GM04503 (cell line): ENCODE measurements around the gene SPTB.

ENCODE experiments used
- DNase-seq: peaks from one replicate; pipeline ENCODE4 v3.0.0-alpha.2; 2012; ENCODE audit warnings: low read depth

Gene SPTB

DNA sequence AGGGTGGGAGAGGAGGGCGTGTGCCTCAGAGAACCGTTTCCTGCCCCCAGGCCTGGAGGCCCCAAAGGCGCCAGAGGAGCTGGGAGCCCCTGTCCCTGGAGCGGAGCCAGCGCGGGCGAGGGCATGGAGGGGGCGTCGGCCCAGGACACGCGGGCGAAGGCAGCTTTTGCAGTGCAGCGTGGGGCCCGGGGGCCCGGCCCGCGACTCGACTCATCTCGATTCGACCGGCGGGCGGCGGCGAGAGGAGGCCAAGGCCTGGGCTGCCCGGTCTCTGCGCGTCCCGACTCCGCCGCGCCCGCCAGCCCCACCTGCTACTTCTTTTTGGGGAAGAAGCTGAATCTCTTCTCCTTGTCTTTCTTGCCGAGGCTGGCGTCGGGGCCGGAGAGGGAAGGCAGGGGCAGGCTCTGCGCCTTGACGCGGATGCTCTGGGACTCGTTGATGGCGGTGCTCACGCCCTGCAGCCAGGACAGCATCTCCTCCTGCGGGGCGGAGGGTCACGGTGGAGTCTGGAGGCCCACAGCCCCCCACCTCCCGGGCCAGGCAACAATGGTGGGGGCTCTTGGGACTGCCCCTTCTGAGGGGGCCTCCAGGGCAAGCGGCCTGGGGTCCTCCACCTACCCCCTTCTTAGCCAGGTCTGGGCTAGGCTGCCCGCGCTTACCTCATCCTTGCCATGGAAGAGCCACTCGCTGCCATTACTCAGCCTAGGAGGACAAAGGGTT lies 130.6 kb downstream of the SPTB start:
- DNase-seq = no peak

DNA sequence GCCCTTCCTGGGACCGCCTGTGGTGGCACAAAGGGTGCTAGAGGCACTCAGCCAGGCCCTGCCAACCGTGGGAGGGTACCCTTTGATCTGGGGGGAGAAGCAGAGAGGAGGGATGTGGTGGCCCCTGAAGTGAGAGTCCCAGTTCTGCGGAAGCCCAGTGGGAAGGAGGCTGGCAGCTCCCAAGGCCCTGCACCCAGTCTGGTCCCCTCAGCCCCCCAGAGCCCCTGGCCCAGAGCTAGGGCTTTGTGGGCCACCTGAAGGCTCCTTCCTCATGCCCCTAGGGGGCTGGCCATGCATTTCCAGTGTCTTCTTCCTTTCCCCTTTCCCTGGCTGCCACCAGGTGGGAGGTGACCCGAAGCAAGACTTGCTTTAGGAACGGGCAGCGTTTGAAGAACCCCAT lies 131.2 kb downstream of the SPTB start:
- no peak for DNase-seq

DNA sequence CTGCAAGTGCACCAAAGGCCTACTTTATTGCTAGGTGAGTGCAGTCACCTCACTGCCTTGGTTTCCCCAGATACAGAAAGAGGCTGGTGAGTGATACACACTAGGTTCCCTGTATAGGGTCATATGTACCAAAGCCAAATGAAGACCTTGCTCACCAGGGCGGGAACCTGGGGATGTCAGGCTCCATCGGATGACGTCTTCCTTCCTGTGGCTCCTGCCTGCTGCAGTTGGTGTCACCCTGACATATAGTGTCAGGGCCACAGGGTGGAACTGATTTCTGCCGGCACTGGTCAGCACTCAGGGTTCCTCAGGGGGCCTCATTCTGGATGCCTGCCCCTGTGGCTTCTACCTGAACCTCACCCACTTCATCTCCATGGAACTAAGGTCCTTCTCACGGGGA lies 132.4 kb downstream of the SPTB start:
- DNase-seq = no peak

DNA sequence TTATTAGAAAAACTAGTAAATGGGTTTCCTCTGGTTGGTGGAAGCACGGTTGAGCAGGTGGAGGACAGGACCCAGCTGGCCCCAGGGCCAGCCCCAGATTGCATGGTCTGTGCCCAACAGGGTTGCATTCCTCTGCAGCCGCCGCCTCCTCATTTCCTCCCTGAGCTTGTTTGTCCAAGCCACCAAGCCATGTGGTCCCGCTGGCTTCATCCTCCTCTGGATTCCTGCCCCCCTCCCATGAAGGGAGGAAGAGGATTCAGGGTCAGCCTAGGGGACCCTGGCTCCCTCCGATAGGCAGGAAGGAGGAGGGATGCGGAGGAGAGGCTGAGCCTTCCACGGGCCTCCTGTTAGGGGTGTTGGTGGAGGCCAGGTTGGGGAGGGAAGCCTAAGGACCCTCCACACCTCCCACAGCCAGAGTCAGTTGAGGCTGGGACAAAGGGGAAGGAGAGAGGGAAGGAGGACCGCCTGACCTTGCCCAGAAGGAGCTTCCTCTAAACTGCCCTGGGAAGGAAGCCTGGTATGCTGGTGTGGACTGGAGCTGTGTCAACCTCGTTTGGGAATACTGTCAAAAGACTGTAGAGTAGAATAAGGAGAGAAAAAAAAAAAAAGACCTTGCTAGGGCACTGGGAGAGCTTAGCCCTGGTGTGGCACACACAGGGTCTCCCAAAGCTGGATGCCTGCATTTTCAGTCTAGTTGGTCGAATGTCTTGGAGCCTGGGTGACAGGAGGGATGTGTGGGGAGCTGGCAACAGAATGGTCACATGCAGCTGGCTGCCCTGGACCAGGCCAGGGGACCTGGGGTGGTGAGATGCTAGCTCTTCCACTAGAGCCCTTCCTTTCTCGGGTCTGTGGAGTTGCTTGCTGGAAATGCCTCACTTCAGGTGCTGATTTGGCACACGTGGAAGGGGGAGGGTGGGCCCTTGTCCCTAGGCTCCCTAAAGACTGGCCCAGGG lies 133.1 kb downstream of the SPTB start:
- no peak for DNase-seq

DNA sequence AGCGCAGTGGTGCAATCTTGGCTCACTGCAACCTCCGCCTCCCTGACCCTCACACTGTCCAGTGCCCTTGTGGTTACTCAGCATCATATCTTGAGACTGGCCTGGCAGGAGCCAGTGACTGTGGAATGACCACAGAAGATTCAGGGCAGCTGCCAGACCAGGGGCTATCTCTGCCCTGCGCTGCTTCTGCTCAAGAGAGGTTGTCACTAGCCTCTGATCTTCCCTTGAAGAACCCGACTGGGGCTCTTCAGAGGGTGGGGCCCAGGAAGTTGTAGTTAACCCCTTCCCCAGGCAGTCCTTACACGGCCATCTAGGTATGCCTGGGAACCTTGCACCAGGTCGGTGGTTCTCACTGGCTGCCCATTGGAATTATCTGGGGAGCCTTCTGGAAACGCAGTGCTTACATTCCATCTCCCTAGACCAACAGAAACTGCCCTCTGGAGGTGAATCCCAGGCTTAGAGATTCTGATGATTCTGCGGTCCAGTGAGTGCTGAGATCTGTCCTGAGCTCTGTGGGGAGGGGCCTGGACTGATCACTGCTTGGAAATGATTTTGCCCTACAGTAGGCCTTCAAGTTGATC lies 134.1 kb downstream of the SPTB start:
- no peak for DNase-seq

DNA sequence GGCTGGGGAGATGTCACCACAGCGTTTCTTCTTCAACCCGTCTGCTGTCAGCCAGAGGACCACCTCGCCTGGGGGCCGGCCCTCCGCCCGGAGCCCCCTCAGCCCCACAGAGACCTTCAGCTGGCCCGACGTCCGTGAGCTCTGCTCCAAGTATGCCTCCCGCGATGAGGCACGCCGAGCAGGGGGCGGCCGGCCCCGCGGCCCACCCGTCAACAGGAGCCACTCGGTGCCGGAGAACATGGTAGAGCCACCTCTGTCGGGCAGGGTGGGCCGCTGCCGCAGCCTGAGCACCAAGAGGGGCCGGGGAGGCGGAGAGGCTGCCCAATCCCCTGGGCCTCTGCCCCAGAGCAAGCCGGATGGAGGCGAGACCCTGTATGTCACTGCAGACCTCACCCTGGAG lies 136.6 kb downstream of the SPTB start:
- DNase-seq = no peak

DNA sequence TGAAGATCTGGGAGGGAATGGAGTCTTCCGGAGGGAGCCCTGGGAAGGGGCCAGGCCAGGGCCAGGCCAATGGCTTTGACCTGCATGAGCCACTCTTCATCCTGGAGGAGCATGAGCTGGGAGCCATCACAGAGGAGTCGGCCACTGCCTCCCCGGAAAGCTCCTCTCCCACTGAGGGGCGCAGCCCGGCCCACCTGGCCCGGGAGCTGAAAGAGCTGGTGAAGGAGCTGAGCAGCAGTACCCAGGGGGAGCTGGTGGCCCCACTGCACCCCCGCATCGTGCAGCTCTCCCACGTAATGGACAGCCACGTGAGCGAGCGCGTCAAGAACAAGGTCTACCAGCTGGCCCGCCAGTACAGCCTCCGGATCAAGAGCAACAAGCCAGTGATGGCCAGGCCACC lies 137.7 kb downstream of the SPTB start:
- DNase-seq = no peak

DNA sequence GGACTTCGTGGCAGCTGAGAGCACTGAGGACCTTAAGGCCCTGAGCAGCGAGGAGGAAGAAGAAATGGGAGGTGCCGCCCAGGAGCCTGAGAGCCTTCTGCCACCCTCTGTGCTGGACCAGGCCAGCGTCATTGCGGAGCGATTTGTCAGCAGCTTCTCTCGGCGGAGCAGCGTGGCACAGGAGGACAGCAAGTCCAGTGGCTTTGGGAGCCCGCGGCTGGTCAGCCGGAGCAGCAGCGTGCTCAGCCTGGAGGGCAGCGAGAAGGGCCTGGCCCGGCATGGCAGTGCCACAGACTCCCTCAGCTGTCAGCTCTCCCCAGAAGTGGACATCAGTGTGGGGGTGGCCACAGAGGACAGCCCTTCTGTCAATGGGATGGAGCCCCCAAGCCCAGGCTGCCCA lies 138.5 kb downstream of the SPTB start:
- no peak for DNase-seq

DNA sequence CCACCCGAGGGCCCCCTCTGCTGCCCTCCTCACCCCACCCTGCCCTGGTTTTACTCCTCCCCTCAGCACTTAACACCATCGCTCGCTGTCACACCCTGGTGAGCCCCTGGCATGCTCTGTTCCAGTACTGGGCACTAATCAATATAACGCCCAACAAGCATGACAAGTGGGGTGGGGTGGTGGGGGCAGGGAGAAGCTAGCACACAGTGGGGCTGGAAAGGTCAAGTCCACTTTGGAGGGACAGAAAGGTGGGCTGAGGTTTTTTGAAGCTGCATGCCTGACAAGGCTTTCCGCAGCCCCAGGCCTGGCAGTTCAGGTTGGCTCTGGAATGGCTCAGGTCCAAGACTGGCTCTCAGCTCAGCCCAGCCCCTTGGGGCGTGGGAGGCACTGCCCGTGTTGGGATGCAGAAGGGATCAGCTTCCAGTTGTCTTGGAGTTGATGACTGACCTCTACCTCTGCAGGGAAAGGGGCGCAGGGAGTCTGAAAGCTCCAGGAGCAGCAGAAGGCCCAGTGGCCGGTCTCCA lies 141.4 kb downstream of the SPTB start:
- no peak for DNase-seq

DNA sequence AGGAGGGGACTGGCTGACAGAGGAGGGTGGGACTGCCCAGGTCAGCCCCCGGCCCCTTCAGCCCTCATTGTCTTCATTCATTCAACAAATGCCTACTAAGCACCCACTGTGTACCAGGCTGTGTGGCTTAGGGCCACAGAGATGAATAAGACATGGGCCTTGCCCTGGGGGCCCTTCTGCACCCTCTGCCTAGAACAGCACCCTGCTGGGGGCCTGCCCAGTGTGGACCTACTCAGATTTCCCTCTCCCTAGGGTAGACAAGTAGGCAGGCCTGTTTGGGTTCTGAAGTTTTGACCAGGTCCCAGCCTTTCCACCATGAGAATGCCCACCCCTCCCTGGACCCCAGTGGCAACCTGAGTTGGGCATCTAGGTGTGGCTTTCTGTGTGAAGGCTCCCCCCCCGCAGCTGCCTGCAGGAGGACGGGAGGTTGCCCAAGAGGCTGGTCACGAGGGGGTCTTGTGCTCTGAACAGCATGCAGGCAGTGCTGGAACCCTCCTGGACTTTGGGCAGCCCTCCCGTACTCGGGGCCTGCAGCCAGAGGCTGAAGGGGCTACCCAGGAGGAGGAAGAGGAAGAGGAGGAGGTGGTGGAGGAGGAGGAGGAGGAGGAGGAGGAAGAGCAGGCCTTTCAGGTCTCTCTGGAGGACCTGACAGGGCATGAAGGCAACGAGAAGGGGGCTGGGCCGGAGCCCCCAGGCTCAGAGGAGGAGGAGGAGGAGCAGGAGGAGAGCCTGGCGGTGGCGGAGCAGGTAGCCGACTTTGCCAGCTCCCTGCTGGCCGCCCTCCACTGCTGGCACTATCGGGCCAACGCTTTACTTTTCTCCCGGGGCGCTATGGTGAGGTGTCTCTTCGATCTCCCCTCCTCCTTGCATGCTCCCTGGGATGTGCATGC lies 142.1 kb downstream of the SPTB start:
- DNase-seq = no peak

DNA sequence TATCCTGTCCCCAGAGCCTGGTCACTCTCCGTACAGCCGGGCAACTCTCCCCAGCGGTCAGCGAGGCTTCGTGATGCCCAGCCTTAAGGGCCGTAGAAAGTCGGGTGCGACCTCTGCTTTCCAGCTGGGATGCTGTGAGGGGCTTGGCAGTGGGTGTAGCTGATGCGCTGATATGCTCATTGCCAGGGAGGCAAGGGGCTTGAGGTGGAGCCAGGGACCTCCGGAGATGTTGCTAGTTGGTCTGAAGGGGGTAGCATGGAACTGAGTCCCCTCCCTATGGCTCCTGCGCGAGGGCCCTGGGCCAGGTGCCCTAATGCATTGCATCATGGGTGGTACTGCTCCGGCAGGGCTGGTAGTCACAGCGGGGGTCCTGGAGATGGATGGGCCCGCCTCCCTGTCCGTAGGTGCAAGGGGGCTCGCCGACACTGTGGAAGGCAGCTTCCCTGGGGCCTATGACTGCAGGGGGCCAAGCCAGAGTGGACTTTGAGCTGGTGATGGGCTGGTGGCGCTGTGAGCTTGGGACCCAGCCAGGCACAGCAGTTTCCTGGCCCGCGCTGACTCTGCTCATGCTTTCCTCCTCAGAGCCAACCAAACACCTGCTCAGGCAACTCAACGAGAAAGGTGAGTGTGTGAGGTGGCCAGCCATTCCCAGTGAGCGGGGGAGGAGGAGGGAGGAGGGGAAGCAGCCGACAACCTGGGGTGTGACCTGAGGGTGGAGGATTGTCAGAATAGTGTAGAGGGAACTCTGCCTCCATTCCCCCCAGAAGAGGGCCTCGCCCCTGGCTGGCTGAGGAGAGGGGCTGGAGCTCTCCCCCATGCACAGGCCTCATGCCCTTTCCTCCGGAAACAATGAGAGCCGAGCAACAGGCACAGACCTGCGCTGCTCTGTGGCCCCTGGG lies 143.2 kb downstream of the SPTB start:
- DNase-seq = no peak

DNA sequence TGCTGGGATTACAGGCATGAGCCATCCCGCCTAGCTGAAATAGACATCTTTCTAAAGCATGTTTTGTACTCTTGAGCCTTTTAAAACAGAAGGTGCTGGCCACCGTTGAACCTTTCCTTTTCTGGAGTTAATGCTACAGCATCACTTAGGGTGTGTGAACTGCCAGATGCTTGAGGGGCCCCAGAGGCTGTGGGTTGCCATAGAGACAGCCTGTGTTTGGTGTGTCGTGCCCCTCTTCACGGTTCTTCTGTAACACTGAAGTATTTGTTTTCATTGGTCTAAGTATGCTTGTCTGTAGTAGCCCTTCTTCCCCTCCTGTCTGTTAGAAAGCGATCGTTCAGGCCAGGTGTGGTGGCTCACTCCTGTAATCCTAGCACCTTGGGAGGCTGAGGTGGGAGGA lies 144.7 kb downstream of the SPTB start:
- DNase-seq = no peak

DNA sequence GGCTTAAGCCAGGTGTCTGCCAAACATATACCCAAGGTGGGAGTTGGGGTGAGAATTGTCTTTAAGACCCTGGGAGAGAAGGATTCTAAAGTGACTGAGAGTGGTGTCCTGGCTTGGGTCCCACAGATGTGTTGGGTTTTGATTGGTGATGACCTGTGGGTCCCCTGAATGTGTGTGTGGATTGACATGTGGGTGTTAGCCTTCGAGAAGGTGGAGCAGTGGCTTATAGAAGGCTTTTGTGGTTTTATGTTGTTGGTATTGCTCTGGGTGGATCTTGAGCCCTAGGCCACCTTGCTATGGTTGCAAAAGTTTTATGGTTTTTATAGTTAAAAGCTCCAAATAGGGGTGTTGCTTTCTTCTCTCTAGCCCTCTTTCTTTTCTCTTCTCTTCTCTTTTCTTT lies 145.8 kb downstream of the SPTB start:
- no peak for DNase-seq

DNA sequence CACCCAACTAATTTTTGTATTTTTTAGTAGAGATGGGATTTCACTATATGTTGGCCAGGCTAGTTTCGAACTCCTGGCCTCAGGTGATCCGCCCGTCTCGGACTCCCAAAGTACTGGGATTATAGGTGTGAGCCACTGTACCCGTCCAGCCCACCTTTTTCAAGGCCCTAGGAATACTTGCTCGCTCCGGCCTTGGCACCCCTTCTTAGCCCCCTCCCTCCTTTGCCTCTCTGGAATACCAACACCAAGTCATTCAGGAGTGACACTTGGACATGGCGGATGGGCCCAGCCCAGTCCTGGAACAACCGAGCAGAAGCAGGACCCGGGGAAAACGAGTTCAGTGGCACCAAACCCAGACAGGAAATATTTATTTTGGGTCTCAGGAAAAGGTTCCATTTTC lies 146.4 kb downstream of the SPTB start:
- no peak for DNase-seq

DNA sequence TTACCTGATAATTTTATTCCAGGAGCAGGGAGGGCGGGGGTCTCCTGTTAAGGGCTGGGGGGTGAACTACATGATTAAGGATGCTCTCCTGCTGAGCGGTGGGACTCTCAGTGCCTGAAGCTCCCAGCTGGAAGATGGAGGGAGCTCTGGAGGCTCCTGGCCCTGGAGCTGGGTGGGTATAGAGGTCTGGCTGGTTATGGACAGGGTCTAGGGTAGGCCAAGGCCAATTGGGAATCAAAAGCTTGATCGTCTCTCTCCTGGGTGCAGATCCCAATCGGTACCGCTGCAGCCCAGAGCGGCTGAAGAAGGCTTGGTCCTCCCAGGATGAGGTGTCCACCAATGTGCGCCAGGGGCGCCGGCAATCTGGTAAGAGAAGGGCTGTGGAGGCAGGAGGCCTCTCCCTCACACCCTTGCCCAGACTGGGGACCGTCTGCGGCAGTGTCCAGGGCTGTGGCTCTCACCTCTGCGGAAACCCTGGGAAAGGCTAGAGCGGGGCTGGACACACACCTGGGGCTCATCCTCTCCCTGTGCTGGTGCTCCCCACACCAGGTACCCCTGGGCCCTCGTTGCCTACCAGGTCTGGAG lies 147.1 kb downstream of the SPTB start:
- no peak for DNase-seq

DNA sequence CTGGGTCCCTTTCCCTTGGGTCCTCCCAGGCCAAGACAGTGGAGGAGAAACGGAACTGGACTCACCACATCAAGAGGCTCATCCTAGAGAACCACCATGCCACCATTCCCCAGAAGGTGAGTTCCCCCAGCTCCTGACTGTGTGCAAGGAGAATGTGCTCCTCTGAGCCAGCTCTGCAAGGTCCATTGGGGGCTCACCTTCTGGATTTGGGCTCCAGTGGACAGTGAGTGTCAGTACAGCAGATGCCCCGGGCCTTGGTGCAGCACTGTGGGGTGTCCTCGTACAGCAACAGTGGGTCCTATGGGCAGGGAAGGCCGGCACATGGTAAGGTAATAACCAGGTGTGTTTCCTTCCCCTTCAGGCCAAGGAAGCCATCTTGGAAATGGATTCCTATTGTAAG lies 147.6 kb downstream of the SPTB start:
- no peak for DNase-seq

DNA sequence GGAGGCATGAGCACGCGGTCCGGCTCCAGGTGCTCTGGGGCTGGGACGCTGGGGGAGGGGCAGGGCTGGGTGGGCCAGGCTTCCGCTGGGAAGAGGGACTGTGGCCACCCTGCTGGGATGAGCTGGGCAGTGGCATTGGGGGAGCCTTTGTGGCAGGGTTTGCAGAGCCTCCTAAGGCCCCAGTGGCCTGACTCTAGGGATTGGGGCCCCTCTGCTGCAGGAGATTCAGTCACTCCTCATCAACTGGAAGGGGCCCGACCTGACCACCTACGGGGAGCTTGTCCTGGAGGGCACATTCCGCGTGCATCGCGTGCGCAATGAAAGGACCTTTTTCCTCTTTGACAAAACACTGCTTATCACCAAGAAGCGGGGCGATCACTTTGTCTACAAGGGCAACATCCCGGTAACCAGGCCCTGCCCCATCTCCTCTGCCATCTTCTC lies 148.5 kb downstream of the SPTB start:
- DNase-seq = no peak

DNA sequence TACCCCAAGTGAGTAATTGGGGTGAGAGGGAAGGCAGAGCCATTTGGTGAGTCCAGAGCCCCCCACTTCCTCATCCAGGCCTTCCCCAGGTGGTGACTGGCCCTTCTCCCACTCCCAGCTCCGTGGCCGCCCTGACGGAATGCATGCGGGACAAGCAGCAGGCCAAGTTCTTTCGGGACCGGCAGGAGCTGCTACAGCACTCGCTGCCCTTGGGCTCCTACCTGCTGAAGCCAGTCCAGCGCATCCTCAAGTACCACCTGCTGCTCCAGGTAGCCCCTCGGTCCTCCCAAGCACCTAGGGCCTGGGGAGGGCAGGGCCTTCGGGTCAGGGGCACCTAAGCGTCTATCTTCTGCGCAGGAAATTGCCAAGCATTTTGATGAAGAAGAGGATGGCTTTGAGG lies 149.0 kb downstream of the SPTB start:
- DNase-seq = no peak

DNA sequence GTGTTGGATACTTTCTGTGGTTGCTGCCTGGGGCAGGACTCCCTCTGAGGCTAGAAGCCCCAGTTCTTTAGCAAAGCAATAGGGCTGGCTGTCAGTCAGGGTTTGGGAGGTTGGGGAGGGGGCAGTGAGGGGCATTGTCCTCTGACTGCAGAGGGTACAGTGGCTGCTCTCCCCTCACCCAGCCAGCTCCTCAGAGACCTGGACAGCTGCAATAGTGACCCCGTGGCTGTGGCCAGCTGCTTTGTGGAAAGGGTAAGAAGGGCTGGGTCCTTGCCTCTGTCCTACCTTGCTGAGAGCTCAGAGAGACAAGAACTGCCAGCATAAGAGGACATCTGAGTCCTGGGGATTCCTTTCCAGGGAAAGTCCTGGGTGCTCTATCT lies 149.7 kb downstream of the SPTB start:
- DNase-seq = no peak

DNA sequence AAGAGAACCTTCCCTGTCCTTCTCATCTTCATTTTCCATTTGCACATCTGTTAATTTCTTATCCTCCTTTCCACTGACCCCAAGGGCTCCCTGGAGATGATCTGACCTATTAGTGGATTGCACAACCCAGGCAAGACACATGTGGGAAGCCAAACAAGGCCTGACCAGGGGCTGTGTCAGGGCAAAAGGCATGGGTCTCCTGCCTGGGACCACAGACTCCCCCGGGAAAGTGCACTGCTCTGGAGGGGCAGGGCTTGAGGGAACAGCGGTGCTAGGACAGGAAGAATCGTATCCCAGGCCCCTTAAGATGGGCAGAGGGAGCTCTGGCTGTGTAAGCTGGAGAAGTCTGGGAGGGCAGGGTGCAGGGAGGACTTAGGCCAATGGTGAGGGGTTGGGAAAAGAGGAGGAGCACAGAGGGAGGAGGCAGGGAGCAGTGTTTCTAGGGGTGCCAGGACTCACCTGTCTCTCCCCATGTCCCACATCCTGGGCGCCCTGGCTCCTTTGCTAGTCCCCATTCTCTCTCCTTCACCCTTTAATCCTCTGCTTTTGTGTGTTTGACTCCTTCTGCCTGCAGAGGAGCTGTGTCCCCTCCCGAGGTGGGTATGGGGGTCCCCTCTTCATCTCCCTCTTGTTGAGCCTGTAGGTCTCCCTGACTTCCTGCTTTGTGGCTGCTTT lies 150.2 kb downstream of the SPTB start:
- DNase-seq = no peak
